Retinal pigment epithelial cell (primary cell): ENCODE measurements around the gene ZNF699.
"Not testable (repeated sequence)": the region's sequence is repeated elsewhere in the genome, so short reads cannot be mapped to it uniquely, and the experiment has no call there.

Experiments
- DNase-seq: peaks from one replicate; pipeline ENCODE4 v3.0.0-alpha.2; 2010; ENCODE audit warnings: low read depth
- H3K4me3 ChIP-seq: 2 replicates; pipeline ENCODE4 v1.5.1; 2011; ENCODE audit warnings: mild to moderate bottlenecking, low read length, control low read depth, moderate library complexity
- TF ChIP-seq, protein P1 (sequence below): conservative IDR thresholded peaks from 2 replicates; pipeline ENCODE4 v1.5.1; 2011; ENCODE audit warnings: low read depth, low read length, control low read depth, inconsistent platforms

ZNF699 gene

DNA sequence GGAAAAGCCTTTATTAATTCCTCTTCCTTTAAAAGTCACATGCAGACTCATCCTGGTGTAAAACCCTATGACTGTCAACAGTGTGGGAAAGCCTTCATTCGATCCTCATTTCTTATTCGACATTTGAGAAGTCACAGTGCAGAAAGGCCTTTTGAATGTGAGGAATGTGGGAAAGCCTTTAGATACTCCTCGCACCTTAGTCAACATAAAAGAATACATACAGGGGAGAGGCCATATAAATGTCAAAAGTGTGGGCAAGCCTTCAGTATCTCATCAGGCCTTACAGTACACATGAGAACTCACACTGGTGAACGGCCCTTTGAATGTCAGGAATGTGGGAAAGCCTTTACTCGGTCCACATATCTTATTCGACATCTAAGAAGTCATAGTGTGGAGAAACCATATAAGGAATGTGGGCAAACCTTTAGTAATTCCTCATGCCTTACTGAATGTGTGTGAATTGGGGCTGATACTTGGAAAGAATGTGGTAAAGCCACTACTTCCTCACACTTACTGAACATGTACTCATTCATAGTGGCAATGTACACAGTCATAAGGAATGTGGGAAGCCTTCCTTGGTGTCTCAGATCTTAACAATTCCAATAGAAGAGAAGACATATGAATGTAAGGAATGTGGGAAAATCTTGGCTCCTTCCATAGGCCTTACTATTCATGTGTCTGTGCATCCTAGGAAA is 33.1 kb upstream of the ZNF699 start:
- no peak for DNase-seq
- H3K4me3 ChIP-seq: no peak overlapping the region
- TF ChIP-seq, protein P1, sequence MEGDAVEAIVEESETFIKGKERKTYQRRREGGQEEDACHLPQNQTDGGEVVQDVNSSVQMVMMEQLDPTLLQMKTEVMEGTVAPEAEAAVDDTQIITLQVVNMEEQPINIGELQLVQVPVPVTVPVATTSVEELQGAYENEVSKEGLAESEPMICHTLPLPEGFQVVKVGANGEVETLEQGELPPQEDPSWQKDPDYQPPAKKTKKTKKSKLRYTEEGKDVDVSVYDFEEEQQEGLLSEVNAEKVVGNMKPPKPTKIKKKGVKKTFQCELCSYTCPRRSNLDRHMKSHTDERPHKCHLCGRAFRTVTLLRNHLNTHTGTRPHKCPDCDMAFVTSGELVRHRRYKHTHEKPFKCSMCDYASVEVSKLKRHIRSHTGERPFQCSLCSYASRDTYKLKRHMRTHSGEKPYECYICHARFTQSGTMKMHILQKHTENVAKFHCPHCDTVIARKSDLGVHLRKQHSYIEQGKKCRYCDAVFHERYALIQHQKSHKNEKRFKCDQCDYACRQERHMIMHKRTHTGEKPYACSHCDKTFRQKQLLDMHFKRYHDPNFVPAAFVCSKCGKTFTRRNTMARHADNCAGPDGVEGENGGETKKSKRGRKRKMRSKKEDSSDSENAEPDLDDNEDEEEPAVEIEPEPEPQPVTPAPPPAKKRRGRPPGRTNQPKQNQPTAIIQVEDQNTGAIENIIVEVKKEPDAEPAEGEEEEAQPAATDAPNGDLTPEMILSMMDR: no peak

DNA sequence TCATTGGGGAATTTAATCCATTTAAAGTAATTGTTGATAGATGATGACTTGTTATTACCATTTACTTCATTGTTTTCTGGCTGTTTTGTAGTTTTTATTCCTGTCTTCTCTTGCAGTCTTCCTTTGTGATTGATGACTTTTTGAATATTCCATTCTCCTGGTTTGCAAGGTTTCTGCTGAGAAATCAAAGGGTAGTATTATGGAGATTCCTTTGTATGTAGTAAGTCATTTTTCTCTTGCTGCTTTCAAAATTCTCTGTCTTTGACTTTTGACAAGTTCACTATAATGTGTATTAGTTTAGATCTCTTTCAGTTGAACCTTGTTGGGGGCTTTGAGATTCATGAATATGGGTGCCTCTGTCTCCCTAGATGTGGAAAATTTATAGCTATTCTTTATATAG is 20.4 kb upstream of the ZNF699 start:
- H3K4me3 ChIP-seq: no peak overlapping the region
- no peak for DNase-seq
- TF ChIP-seq, protein P1: no peak

DNA sequence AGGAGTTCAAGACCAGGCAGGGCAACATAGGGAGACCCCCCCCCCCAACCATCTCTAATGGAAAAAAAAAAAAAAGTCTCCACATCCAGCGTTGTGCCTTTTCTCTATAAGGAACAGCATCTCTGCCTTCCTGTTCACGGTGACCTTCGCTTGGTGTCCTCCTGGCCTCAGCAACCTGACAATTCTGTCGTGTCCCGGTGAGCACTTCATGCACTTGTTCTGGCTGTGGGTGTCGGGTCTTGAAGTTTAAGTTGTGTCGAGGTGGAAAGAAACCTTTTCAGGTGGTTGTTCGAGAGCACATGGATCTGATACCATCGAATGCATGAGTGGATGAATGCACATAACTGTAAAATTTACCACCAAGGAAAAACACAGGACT is 14.9 kb upstream of the ZNF699 start:
- TF ChIP-seq, protein P1: no peak
- H3K4me3 ChIP-seq: peak overlapping the region; percentile 74
- DNase-seq: no peak

DNA sequence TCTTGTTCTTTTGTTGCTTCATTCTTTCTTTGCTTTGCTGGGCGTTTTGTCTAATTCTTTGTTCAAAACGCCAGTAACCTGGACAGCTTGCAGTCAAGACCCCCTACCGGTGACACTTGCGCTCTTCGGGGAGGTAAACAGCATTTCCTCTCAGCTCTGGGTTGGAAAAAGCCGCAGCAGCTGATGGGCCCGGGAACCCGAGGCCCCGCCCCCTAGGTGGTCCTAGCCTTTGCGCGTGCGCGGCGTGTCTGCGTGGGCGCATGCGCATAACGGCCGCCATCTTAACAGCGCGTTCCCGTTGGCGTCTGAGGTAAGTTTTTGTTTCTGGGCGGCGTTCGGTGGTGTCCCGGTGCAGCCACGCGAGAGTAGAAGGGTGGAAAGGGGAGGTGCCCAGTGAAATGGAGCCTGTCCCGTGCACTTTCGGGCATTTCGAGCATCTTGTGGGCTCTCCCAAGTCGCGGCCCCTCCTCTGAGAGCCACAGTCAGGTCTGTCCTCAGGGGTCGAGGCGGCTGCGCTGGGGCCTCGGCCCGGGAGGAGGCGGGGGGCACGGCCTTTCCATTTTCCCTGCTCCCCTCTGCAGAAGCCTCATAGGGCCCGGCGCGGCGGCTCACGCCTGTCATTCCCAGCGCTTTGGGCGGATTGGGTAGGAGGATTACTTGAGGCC is 14.4 kb upstream of the ZNF699 start, which contains the start of gene ZNF559:
Gene ZNF559 (plus strand): TSS at position 261 of the 665 bp plus-strand sequence. CDS start 14,371 bp downstream, outside the sequence.
- DNase-seq: peak; percentile 66
- peak within 1 kb of the TSS; percentile 74 for H3K4me3 ChIP-seq
- TF ChIP-seq, protein P1: peak; percentile 52

DNA sequence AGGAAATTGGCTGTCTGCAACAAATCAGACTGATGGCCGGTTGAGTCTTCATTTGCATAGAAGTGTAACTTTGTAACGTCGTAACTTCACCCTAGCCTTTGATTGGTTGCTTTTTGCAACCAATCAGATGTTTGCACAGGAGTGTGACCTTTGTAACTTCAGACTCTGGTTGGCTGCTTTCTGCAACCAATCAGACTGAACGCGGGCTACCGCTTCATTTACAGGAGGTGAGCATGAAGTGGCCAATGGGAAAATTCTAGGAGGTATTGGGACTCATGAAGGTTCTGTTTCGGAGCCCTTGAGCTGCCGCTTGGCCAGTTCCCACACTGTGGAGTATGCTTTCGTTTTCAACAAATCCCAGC is 13.9 kb upstream of the ZNF699 start:
- TF ChIP-seq, protein P1: no peak
- peak overlapping the region; percentile 74 for H3K4me3 ChIP-seq
- peak; percentile 38 for DNase-seq

DNA sequence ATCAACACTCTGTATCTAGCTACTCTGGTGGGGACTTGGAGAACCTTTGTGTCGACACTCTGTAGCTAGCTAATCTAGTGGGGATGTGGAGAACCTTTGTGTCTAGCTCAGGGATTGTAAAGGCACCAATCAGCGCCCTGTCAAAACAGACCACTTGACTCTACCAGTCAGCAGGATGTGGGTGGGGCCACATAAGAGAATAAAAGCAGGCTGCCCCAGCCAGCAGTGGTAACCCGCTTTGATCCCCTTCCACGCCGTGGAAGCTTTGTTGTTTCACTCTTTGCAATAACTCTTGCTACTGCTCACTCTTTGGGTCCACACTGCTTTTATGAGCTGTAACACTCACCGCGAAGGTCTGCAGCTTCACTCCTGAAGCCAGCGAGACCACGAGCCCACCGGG is 12.6 kb upstream of the ZNF699 start:
- not testable (repeated sequence) for H3K4me3 ChIP-seq, DNase-seq

DNA sequence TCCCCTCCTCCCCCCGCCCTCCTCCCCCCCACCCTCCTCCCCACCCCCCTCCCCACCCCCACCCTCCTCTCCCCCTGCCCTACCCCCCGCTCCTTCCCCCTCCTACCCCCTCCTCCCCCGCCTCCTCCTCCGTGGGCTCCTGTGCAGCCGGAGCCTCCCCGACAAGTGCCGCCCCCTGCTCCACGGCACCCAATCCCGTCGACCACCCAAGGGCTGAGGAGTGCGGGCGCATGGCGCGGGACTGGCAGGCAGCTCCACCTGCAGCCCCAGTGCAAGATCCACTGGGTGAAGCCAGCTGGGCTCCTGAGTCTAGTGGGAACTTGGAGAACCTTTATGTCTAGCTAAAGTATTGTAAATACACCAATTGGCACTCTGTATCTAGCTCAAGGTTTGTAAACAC is 12.1 kb upstream of the ZNF699 start:
- not testable (repeated sequence) for DNase-seq, H3K4me3 ChIP-seq

DNA sequence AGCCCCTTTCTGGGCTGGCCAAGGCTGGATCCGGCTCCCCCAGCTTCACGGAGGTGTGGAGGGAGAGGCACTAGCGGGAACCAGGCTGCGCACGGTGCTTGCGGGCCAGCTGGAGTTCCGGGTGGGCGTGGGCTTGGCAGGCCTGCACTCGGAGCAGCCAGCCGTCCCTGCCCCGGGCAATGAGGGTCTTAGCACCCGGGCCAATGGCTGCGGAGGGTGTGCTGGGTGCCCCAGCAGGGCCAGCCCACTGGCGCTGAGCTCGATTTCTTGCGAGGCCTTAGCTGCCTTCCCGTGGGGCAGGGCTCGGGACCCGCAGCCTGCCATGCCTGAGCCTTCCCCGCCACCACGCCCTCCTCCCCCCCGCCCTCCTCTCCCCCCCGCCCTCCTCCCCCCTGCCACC is 11.7 kb upstream of the ZNF699 start:
- DNase-seq: no peak
- TF ChIP-seq, protein P1: no peak
- no peak overlapping the region for H3K4me3 ChIP-seq
